Fibroblast of pulmonary artery (primary cell): ENCODE measurements around the gene GSTM3.
"Not testable (repeated sequence)": the region's sequence is repeated elsewhere in the genome, so short reads cannot be mapped to it uniquely, and the experiment has no call there.

Experiments used
- DNase-seq: peaks from one replicate; pipeline ENCODE4 v3.0.0-alpha.2; 2010; ENCODE audit warnings: low read depth
- H3K4me3 ChIP-seq: replicated peaks from 2 replicates; pipeline ENCODE4 v1.5.1; 2011; ENCODE audit warnings: low read depth, mild to moderate bottlenecking, control low read depth, low read length, moderate library complexity
- TF ChIP-seq, protein P1 (sequence below): IDR thresholded peaks from 2 replicates; pipeline ENCODE4 v1.5.1; 2011; ENCODE audit warnings: mild to moderate bottlenecking, control low read depth, low read length, inconsistent platforms; ENCODE audit errors: missing control alignments

The GSTM3 gene

DNA sequence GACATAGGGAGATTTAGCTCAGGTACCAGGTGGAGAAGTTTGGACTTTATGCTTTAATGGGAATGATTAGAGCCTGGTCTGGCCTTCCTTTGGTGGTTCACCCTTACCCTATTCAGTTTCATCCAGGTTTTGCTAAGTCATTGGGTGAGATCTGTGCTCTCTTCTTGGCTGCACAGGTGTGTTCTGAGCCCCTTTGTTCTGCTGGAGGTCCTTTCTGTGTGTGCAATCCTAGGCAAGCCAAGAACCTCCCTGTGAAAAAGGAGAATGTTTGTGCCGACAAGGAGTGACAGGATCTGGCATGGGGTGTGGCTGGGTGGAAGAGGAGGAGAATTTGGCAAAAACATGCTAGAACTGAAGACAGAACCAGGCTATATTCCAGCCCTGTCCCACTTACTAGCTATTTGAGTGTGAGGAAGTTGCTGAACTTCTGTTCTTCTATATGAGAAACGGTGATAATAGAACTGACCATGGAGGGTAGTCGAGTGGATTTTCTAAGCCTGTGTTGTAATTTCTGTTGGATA lies 24.2 kb downstream of the GSTM3 start:
- DNase-seq, result no peak
- TF ChIP-seq, protein P1, sequence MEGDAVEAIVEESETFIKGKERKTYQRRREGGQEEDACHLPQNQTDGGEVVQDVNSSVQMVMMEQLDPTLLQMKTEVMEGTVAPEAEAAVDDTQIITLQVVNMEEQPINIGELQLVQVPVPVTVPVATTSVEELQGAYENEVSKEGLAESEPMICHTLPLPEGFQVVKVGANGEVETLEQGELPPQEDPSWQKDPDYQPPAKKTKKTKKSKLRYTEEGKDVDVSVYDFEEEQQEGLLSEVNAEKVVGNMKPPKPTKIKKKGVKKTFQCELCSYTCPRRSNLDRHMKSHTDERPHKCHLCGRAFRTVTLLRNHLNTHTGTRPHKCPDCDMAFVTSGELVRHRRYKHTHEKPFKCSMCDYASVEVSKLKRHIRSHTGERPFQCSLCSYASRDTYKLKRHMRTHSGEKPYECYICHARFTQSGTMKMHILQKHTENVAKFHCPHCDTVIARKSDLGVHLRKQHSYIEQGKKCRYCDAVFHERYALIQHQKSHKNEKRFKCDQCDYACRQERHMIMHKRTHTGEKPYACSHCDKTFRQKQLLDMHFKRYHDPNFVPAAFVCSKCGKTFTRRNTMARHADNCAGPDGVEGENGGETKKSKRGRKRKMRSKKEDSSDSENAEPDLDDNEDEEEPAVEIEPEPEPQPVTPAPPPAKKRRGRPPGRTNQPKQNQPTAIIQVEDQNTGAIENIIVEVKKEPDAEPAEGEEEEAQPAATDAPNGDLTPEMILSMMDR, result no peak
- H3K4me3 ChIP-seq, result no peak overlapping the region

DNA sequence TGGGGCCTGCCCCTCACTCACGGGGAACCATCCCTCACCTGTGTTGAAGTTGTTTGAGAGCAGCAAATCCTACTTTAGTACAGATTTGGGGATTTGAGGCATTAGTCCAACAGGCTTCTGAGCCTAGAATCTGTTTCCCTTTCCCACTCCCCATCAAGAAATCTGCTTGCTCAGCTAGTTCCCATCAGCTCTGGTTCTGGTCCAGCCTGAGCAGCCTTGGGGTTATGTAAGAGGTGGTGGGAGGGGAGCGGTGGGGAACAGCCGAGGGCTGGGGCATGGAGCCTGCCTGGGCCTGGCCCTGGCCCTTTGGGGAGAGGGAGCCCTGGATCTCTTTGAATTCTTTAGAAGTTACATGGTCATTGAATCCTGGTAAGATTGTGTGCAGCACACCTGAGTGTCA lies 24.7 kb downstream of the GSTM3 start:
- DNase-seq, result no peak
- TF ChIP-seq, protein P1, result no peak
- H3K4me3 ChIP-seq, result no peak overlapping the region

DNA sequence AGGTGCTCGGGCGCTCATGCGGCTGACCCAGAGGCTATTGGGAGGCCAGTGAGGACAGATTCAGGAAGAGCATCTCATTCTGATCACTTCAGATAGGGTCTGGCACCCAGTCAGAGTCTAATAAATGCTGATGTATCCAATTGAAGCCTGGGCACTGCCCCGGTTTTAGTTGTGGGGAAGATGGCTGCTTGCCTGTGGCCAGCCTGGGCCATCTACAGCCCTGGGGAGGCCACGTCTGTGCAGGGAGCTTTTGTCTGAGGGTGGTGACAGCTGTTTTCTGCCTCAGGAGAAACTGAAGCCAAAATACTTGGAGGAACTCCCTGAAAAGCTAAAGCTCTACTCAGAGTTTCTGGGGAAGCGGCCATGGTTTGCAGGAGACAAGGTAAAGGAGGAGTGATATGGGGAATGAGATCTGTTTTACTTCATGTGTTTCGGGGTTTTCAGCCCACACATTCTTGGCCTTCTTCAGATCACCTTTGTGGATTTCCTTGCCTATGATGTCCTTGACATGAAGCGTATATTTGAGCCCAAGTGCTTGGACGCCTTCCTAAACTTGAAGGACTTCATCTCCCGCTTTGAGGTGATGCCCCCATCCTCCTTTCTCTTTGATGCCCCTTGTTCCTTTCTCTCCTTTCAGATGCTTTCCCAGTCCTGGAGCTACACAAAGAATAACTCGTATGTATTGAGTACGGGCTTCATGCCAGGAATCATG lies 26.0 kb downstream of the GSTM3 start:
- TF ChIP-seq, protein P1, result no peak
- no peak for DNase-seq
- H3K4me3 ChIP-seq, result no peak overlapping the region

DNA sequence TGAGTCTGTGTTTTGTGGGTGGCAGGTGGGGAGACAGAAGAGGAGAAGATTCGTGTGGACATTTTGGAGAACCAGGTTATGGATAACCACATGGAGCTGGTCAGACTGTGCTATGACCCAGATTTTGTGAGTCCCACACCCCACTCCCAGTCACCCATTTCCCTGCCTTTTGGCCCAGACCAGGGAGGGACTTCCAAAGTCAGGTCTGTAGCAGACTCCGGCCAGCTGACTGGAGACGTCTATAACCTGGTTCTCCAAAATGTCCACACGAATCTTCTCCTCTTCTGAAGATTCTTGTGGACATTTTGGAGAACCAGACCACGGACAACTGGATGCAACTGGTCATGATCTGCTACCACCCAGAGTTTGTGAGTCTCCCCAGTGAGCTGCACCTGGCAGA lies 27.2 kb downstream of the GSTM3 start:
- no peak for DNase-seq
- H3K4me3 ChIP-seq, result no peak overlapping the region
- TF ChIP-seq, protein P1, result no peak

DNA sequence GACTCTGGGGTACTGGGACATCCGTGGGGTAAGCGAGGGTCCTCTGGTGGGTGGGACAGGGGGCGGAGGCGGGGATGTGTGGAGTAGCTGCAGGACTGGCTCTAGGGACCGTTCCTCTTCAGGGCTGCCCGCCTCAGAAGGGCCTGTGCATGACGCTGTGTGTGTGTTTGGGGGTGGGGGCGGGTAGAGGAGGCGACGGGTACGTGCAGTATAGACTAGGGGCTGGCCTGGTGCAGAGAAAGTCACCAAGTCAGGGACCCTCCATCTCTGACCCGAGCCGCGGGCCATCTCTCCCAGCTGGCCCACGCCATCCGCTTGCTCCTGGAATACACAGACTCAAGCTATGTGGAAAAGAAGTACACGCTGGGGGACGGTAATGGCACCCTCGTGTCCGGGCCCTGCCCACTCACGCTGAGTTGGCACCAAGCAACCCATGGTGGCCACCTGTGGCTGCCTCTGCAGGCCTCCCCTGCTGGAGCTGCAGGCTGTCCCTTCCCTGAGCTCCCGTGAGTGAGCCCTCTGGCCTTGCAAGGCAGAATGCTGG lies 28.4 kb downstream of the GSTM3 start:
- TF ChIP-seq, protein P1, result no peak
- H3K4me3 ChIP-seq, result no peak overlapping the region
- no peak for DNase-seq

DNA sequence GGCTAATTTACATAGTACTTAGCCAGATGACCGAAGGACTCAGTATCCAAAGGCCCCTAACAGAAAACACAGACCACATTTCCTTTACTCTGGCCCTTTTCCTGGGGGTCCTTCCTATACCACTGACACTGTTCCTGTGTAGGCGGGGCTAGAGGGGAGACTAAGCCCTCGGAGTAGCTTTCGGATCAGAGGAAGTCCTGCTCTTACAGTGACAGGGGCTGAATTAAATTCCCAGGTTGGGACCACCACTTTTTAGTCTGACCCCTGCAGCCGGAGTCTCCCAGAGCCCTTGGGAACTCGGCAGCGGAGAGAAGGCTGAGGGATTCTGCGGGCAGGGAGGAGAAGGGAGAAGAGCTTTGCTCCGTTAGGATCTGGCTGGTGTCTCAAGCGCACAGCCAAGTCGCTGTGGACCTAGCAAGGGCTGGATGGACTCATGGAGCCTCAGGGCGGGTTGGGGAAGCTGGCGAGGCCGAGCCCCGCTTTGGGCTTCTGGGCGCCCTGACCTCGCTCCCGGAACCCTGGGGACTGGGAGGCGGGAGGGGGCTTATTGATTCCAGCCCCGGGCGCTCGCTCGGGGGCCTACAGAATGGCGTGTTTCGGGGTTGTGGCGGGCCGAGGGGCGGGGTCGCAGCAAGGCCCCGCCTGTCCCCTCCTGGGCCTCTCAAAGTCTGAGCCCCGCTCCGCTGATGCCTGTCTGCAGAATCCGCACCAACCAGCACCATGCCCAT lies 29.1 kb downstream of the GSTM3 start, which contains the start of gene GSTM5:
Gene GSTM5, plus strand, starts transcription at position 659 of the 728 bp plus-strand sequence. Its CDS starts 62 bp downstream, at position 721.
- not testable (repeated sequence) for DNase-seq, H3K4me3 ChIP-seq

DNA sequence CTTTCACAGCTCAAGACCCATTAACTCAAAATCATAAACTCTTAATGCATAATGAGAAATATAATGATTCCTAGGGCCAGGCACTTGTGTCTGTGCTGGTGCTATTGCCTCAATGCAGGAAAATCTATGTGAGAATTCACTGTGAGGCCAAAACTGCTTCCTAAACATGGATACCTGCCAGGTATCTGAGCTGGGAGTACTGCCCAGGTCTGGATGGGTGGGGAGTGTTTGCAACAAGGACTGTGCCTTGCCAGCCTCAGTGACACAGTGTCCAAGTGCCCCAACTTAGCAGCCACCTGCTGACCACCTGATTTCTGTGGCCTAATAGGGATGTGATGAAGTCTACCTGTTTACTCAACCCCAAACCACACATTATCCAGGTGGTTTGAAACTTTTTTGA lies 31.0 kb downstream of the GSTM3 start:
- H3K4me3 ChIP-seq, DNase-seq: not testable (repeated sequence)

DNA sequence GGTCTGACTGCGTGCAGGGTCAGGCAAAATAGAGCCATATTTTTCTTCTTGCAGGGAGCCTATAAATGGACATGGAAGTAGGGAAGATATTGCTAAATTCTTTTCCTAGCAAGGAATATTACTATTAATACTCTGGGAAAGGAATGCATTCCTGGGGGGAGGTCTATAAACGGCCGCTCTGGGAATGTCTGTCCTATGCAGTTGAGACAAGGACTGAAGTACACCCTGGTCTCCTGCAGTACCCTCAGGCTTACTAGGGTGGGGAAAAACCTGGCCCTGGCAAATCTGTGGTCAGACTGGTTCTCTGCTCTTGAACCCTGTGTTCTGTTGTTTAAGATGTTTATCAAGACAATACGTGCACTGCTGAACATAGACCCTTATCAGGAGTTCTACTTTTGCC lies 31.9 kb downstream of the GSTM3 start:
- H3K4me3 ChIP-seq, DNase-seq: not testable (repeated sequence)
